H9 (cell line): ENCODE results near the gene DAAM1. TPM values are rescaled to one million over a fixed set of nuclear protein-coding genes. Genes with fewer than 3 reads are reported as not detected.

Source experiments
- DNase-seq: peaks from one replicate; pipeline ENCODE4 v3.0.0-alpha.2; 2017
- H2AFZ ChIP-seq: one replicate; pipeline ENCODE4 v1.6.1; 2013; ENCODE audit warnings: mild to moderate bottlenecking, low read length, control low read depth, moderate library complexity
- H2AK5ac ChIP-seq: 2 replicates; pipeline ENCODE4 v1.6.1; 2013; ENCODE audit warnings: low read length, control low read depth, mixed read lengths; ENCODE audit not compliant: insufficient read length
- H2BK120ac ChIP-seq: one replicate; pipeline ENCODE4 v1.6.1; 2013; ENCODE audit warnings: low read depth, mild to moderate bottlenecking, low read length, control low read depth, inconsistent platforms; ENCODE audit not compliant: poor library complexity, severe bottlenecking
- H2BK12ac ChIP-seq: 2 replicates; pipeline ENCODE4 v1.6.1; 2013; ENCODE audit warnings: low read length, control low read depth, mixed read lengths, low read depth; ENCODE audit not compliant: insufficient read length
- H2BK15ac ChIP-seq: 2 replicates; pipeline ENCODE4 v1.6.1; 2013; ENCODE audit warnings: low read depth, low read length, control low read depth
- H2BK20ac ChIP-seq: one replicate; pipeline ENCODE4 v1.6.1; 2013; ENCODE audit warnings: low read depth, mild to moderate bottlenecking, low read length, control low read depth, inconsistent platforms; ENCODE audit not compliant: poor library complexity, severe bottlenecking
- H2BK5ac ChIP-seq: 2 replicates; pipeline ENCODE4 v1.6.1; 2013; ENCODE audit warnings: low read length, control low read depth, mixed read lengths; ENCODE audit not compliant: insufficient read length
- H3K14ac ChIP-seq: 2 replicates; pipeline ENCODE4 v1.6.1; 2013; ENCODE audit warnings: low read length, control low read depth; ENCODE audit not compliant: insufficient read depth
- H3K18ac ChIP-seq: 2 replicates; pipeline ENCODE4 v1.6.1; 2013; ENCODE audit warnings: low read depth, mild to moderate bottlenecking, mixed read lengths, low read length, control low read depth; ENCODE audit not compliant: insufficient read length
- H3K23ac ChIP-seq: 2 replicates; pipeline ENCODE4 v1.6.1; 2013; ENCODE audit warnings: low read length, control low read depth, mixed read lengths, low read depth; ENCODE audit not compliant: insufficient read length
- H3K23me2 ChIP-seq: 2 replicates; pipeline ENCODE4 v1.6.1; 2013; ENCODE audit warnings: low read depth, mild to moderate bottlenecking, mixed read lengths, low read length, control low read depth; ENCODE audit not compliant: insufficient read length, poor library complexity, severe bottlenecking
- H3K27ac ChIP-seq: 2 replicates; pipeline ENCODE4 v1.5.1; 2013; ENCODE audit warnings: low read length, control low read depth, mixed read lengths, low read depth; ENCODE audit not compliant: insufficient read length
- H3K27me3 ChIP-seq: 2 replicates; pipeline ENCODE4 v1.6.1; 2013; ENCODE audit warnings: low read length, control low read depth, inconsistent platforms; ENCODE audit not compliant: insufficient read depth
- H3K4ac ChIP-seq: 2 replicates; pipeline ENCODE4 v1.6.1; 2013; ENCODE audit warnings: low read depth, mild to moderate bottlenecking, control low read depth, inconsistent platforms, low read length, moderate library complexity
- H3K4me1 ChIP-seq: 2 replicates; pipeline ENCODE4 v1.6.1; 2013; ENCODE audit warnings: low read length, control low read depth, inconsistent platforms; ENCODE audit not compliant: insufficient read depth
- H3K4me2 ChIP-seq: 2 replicates; pipeline ENCODE4 v1.6.1; 2013; ENCODE audit warnings: low read length, control low read depth, mixed read lengths; ENCODE audit not compliant: insufficient read length, insufficient read depth
- H3K56ac ChIP-seq: 2 replicates; pipeline ENCODE4 v1.6.1; 2013; ENCODE audit warnings: low read depth, mild to moderate bottlenecking, mixed read lengths, low read length, control low read depth; ENCODE audit not compliant: insufficient read length
- H3K79me1 ChIP-seq: 2 replicates; pipeline ENCODE4 v1.6.1; 2013; ENCODE audit warnings: low read depth, mild to moderate bottlenecking, moderate library complexity, low read length, control low read depth, inconsistent platforms; ENCODE audit not compliant: insufficient read depth, poor library complexity, severe bottlenecking
- H3K79me2 ChIP-seq: 2 replicates; pipeline ENCODE4 v1.6.1; 2013; ENCODE audit warnings: low read length, control low read depth, inconsistent platforms; ENCODE audit not compliant: insufficient read depth
- H3K9ac ChIP-seq: 2 replicates; pipeline ENCODE4 v1.6.1; 2013; ENCODE audit warnings: low read length, control low read depth, mixed read lengths; ENCODE audit not compliant: insufficient read length; ENCODE audit errors: extremely low read depth
- H3K9me3 ChIP-seq: one replicate; pipeline ENCODE4 v1.6.1; 2013; ENCODE audit warnings: low read depth, low read length, inconsistent platforms; ENCODE audit not compliant: control insufficient read depth
- H3T11ph ChIP-seq: one replicate; pipeline ENCODE4 v1.6.1; 2013; ENCODE audit warnings: mild to moderate bottlenecking, low read length, control low read depth, inconsistent platforms
- H4K20me1 ChIP-seq: one replicate; pipeline ENCODE4 v1.6.1; 2013; ENCODE audit not compliant: control insufficient read depth, insufficient read length, insufficient read depth
- H4K5ac ChIP-seq: 2 replicates; pipeline ENCODE4 v1.6.1; 2013; ENCODE audit warnings: low read depth, mild to moderate bottlenecking, mixed read lengths, low read length, control low read depth; ENCODE audit not compliant: insufficient read length
- H4K8ac ChIP-seq: replicated peaks from 2 replicates; pipeline ENCODE4 v1.6.1; 2013; ENCODE audit warnings: low read length, control low read depth, mixed read lengths, low read depth; ENCODE audit not compliant: insufficient read length
- H4K91ac ChIP-seq: 2 replicates; pipeline ENCODE4 v1.6.1; 2013; ENCODE audit warnings: low read depth, mild to moderate bottlenecking, moderate library complexity, mixed read lengths, low read length, control low read depth; ENCODE audit not compliant: insufficient read length
- H3K27ac Mint-ChIP-seq, 3 experiments: 2 replicates in 2 of 3; 3 replicates in 1 of 3; pipeline ENCODE4 v1.8.0; 2020 to 2021; ENCODE audit warnings: mixed read lengths in 3 of 3, mild to moderate bottlenecking in 1 of 3, moderate library complexity in 1 of 3
- H3K27me3 Mint-ChIP-seq: 2 replicates; pipeline ENCODE4 v1.8.0; 2021; ENCODE audit warnings: low read depth, mild to moderate bottlenecking, moderate library complexity, mixed read lengths
- H3K36me3 Mint-ChIP-seq, 3 experiments: 2 replicates in 2 of 3; 3 replicates in 1 of 3; pipeline ENCODE4 v1.8.0; 2020 to 2021; ENCODE audit warnings: low read depth in 3 of 3, mixed read lengths in 3 of 3; ENCODE audit not compliant: insufficient read depth in 1 of 3
- H3K4me1 Mint-ChIP-seq, 2 experiments: 2 replicates each; pipeline ENCODE4 v1.8.0; 2020; ENCODE audit warnings: mixed read lengths in 2 of 2
- H3K4me3 Mint-ChIP-seq, 2 experiments: 2 replicates in 1 of 2; 3 replicates in 1 of 2; pipeline ENCODE4 v1.8.0; 2020 to 2021; ENCODE audit warnings: mild to moderate bottlenecking in 2 of 2, mixed read lengths in 2 of 2, moderate library complexity in 1 of 2
- H3K9me3 Mint-ChIP-seq, 2 experiments: 2 replicates in 1 of 2; 3 replicates in 1 of 2; pipeline ENCODE4 v1.8.0; 2020; ENCODE audit warnings: mild to moderate bottlenecking in 2 of 2, mixed read lengths in 2 of 2, moderate library complexity in 1 of 2
- CTCF ChIP-seq: fragments of 200-600 bp; sonication (generic); conservative IDR thresholded peaks from 3 replicates; pipeline ENCODE4 v1.8.0; 2021; ENCODE audit warnings: antibody characterized with exemption, mild to moderate bottlenecking
- WGBS: extraction: QIAGEN DNeasy Blood & Tissue Kit; methylation state at CpG from one replicate; pipeline ENCODE4 v1.1.7; 2013; ENCODE audit warnings: missing lambda C conversion rate, low lambda C conversion rate, mixed read lengths; ENCODE audit not compliant: insufficient read length; ENCODE audit errors: extremely low coverage; 5-methylcytosine and 5-hydroxymethylcytosine counted together
- total RNA-seq: library from RNA; stranded (reverse); gene quantifications from 2 replicates; pipeline ENCODE4 v1.2.1, GENCODE V29; 2021

DAAM1 gene
- total RNA-seq, 1 experiment from 2014 or later: 19.5 TPM

- Histone ChIP-seq H4K91ac (no peak overlapping the region), H3K23ac (no peak overlapping the region), H2AK5ac (no peak overlapping the region), H2BK15ac (no peak overlapping the region), H4K20me1 (no peaks in the 10 kb centered on the region), H3K4me1 (peaks cover 3% of the 10 kb centered on the region), H2BK5ac (no peak overlapping the region), H2BK12ac (no peak overlapping the region), H3K79me2 (no peaks in the 10 kb centered on the region), H3T11ph (no peak overlapping the region), H3K18ac (no peak overlapping the region), H3K9me3 (no peaks in the 10 kb centered on the region), H2BK20ac (no peak overlapping the region), H4K5ac (no peak overlapping the region), H3K14ac (no peak overlapping the region), H2AFZ (no peak overlapping the region), H3K23me2 (no peaks in the 10 kb centered on the region), H3K4me2 (no peak overlapping the region), H4K8ac (no peak overlapping the region), H3K79me1 (no peaks in the 10 kb centered on the region), H2BK120ac (no peak overlapping the region), H3K56ac (no peak overlapping the region), H3K27me3 (no peaks in the 10 kb centered on the region), H3K27ac (no peak overlapping the region), H3K9ac (no peak overlapping the region), H3K4ac (no peak overlapping the region)
- no peaks in the 10 kb centered on the region for H3K27me3 Mint-ChIP-seq
- no peak for DNase-seq
- no peak for TF ChIP-seq CTCF
- no peak overlapping the region for H3K27ac Mint-ChIP-seq
- peaks cover 0 to 4% (median 0%) of the 10 kb centered on the region in 3 experiments; a peak in 1 of 7 replicates for H3K36me3 Mint-ChIP-seq
- no peaks in the 10 kb centered on the region for H3K9me3 Mint-ChIP-seq
- peaks cover 9 to 19% of the 10 kb centered on the region in 2 experiments for H3K4me1 Mint-ChIP-seq
- no CpG with 5 or more reads among the region's 3 CpGs for WGBS
- H3K4me3 Mint-ChIP-seq: no peak overlapping the region
Measured at GRCh38 chr14:59246566-59246965, 58.1 kb downstream of the DAAM1 start.
